ENCODE results near the gene ALAS2. TPM values are rescaled to one million over a fixed set of nuclear protein-coding genes. Genes with fewer than 3 reads are reported as not detected.
A peak's percentile ranks its signal among the peaks of the same experiment; 100 is the strongest.
"Not testable (repeated sequence)": the region's sequence is repeated elsewhere in the genome, so short reads cannot be mapped to it uniquely, and the experiment has no call there.

Gene ALAS2
- total RNA-seq, 2 donors from 2014 or later, result 0.53 to 1.1 TPM

DNA sequence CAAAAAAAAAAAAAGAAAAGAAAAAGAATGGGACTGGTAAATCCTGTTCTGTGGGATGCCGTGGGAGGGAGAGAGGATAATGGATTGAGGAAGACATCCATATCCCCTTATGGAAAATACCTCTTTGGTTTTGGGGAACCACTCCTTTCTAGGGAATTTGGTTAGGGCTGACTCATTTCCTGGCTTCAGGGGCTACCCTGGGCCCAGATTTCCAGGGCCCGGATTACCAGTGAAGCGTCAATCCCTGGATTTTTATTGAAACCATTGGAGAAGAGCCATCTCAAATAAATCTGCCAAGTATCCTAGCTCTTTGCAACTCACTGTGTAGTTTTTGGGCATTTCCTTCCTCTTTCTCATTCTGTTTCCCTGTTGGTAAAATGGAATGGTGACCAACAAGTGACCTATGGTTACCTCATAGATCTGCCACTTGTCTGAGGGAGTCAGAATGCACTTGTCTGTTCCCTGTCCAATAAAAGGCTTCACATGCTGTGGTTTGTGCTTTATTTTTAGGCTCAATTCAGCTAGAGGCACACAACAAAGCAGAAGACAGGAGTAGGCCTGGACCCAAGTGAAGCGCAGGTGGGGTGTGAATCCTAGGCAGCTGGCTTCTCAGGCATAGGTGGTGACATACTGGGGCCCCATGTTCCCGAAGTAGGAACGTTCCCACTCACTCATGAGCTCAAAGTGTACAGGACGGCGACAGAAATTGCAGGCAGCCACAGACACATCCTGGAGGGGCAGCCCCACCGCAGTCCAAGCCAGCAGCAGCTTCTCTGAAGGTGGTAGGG is 22.0 kb downstream of the ALAS2 start:
- intact Hi-C loops (cut with DNase I), result no loop called here
- peak; percentile 76 for ATAC-seq
- no peak for DNase-seq

DNA sequence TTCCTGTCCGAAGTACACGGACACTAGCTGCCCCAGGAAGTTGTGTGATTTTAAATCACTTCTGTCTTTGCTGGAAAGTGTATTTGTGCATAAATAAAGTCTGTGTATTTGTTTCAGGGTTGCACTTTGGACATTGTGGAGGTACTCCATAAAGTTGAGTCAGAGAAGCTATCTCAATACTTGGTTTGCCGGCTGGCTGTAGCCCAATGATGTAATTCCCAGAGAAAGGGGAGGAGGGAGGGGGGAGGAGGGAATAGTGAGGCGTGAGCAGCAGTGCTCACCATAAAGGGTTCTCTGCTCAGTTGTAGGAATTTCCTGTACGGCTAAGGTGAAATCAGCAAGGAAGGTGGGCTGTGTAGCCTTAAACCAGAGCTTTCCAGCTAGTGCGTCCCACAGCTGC is 23.1 kb downstream of the ALAS2 start:
- intact Hi-C loops (cut with DNase I), result no loop called here
- ATAC-seq (peak; percentile 71 to 91), DNase-seq (peak; percentile 51)

- DNase-seq (no peak), ATAC-seq (no peak)
- intact Hi-C loops (cut with DNase I), result no loop called here
These were observed 23.8 kb downstream of the ALAS2 start for GRCh38 chrX:55006827-55007621.

- DNase-seq (no peak), ATAC-seq (no peak)
- intact Hi-C loops (cut with DNase I), result no loop called here
These were observed 25.5 kb downstream of the ALAS2 start for GRCh38 chrX:55005256-55005655.

- intact Hi-C loops (cut with DNase I), result no loop called here
- ATAC-seq, result no peak
- DNase-seq, result no peak
These were observed 26.5 kb downstream of the ALAS2 start for GRCh38 chrX:55004231-55004630.

DNA sequence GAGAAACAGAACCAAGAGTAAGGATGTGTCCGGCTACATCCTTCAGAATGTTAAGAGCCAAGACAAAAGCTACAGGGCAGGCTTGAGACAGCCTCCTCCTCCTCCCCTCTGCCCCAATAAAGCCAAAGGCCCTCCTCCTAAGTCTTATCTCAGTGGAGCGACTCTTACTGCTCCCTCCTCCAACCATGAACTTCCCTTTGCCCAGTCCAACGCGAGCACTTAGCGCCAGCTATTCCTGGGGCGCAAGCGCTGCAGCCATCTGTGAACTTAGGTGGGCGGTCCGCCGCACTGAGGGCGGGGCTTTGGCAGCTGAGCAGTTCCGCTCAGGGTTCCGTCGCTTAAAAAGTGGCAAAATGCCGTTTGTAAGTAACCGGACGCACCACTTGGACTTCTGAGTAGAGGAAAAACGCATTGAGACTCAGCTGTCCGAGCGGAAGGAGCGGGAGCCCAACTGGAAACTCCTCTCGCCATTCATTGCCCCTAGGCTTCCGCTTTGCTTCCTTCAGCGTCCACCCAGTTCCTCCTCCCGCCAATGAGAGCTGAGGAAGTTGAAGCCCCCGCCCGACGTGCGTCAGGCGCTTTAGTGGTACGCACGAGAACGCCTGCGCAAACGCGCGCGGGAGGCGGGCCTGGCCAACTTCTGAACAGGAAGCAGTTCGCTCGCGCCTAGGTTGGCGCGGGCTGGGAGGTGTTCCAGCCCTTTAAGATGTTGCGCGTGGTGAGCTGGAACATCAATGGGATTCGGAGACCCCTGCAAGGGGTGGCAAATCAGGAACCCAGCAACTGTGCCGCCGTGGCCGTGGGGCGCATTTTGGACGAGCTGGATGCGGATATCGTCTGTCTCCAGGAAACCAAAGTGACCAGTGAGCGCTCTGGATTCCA is 30.8 kb downstream of the ALAS2 start, which contains the start of gene APEX2:
APEX2 (plus strand) TSS at position 647 of the 882 bp plus-strand sequence; CDS start at position 707, 60 bp downstream.
- DNase-seq, result peak; percentile 93
- intact Hi-C loops (cut with DNase I), result no loop called here
- peak; percentile 96 to 99 for ATAC-seq

GRCh38 chrX:54995621-54996020 is 35.2 kb downstream of the ALAS2 start:
- DNase-seq (no peak), ATAC-seq (no peak)
- intact Hi-C loops (cut with DNase I), result no loop called here

- DNase-seq (no peak), ATAC-seq (peak in 1 of 2 donors; percentile 32)
- intact Hi-C loops (cut with DNase I), result no loop called here
These were observed 36.0 kb downstream of the ALAS2 start for GRCh38 chrX:54994668-54995351.

DNA sequence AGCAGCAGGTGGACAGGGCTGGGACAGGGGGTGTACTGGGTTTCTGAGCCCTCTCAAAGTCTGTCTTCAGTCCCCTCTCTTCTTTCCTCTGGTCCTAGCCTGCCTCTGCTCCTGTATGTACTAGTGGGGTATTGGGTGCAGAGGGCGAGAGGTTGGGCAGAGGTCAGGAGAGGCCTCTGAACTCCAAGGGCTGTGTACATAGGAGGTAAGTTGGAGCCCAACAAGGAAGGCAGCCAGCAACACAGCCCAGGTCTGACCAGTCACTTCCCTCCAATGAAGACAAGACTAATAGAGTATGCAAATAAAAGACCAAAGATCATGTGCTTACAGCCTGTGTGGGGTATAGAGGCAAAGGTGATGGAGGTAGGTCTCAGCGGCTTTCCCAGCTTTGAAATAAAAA is 36.7 kb downstream of the ALAS2 start, which contains the start of gene PFKFB1:
PFKFB1 (minus strand) TSS at position 90 of the 400 bp plus-strand sequence. CDS start 181 bp downstream, outside the sequence.
- DNase-seq (no peak), ATAC-seq (peak in 1 of 2 donors; percentile 15)
- intact Hi-C loops (cut with DNase I), result no loop called here

GRCh38 chrX:54992911-54993622 is 37.7 kb downstream of the ALAS2 start:
- DNase-seq, result no peak
- ATAC-seq, result no peak
- intact Hi-C loops (cut with DNase I), result no loop called here

- intact Hi-C loops (cut with DNase I), result no loop called here
- DNase-seq, result no peak
- ATAC-seq, result no peak
These were observed 39.1 kb downstream of the ALAS2 start for GRCh38 chrX:54991706-54992105.

DNA sequence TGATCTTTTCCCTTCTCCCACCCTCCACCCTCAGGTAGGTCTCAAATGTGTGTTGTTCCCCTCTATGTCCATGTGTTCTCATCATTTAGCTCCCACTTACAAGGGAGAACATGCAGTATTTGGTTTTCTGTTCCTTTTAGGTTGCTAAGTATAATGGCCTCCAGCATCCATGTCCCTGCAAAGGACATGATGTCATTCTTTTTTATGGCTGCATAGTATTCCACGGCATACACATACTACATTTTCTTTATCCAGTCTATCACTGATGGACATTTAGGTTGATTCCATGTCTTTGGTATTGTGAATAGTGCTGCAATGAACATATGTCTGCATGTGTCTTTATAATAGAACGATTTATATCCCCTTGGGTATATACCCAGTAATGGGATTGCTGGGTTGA is 47.5 kb downstream of the ALAS2 start:
- DNase-seq; intact Hi-C loops (cut with DNase I); ATAC-seq: not testable (repeated sequence)

DNA sequence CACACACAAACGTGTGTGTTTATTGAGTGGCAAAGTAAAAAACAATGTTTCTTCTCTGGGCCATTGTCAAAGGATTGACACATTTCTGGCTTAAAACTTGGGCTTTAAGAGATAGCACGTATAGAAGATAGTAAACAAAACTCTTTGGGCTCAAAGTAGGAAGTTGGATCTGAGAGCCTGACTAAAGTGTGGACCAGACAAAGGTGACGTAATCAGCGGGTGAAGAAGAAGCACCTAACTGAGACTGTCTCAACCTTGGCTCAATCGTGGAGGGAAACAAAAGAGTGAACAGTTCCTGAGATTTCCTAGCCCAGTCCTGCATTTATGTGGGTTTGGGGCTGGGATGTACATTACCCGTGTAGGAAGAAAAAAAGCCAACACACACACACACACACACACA is 50.4 kb downstream of the ALAS2 start:
- no peak for DNase-seq
- ATAC-seq, result no peak
- intact Hi-C loops (cut with DNase I), result no loop called here

- DNase-seq (no peak), ATAC-seq (no peak)
- intact Hi-C loops (cut with DNase I), result no loop called here
These were observed 51.3 kb downstream of the ALAS2 start for GRCh38 chrX:54979432-54979831.

DNA sequence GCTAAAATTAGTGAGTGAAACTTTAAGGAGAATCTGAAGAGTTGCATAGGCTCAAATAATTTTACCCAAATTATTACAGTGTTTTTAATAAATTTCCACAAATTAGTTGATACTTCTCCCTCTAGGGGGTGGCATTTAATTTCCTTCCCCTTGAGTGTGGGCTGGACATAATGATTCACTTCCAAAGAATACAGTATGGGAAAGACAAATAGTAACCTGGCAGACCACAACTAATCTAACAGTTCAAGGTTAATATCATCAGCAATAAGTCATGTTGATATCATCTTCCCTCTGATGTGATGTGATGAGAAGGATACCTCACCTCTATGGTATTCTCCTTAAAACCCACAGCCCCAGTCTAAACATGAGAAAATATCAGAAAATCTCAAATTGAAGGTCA is 52.3 kb downstream of the ALAS2 start:
- intact Hi-C loops (cut with DNase I), result no loop called here
- ATAC-seq (no peak), DNase-seq (no peak)

DNA sequence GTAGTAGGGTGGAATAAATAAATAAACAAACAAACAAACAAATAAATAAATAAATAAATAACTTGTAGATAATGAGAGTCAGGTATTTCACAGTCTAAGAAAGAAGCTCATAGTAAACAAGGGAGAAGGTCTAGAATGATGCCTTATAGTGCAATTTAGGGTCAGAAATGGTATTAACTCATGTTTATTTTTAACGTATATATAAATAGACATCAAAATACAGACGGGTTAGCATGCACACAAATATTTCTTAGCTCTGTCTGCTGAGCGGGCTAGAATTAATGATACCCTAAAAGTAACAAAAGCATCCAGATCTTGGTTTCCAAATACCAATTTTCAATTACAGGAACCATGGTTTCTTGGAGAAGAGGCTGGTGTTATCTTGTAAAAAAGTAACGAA is 53.4 kb downstream of the ALAS2 start:
- no peak for ATAC-seq
- no peak for DNase-seq
- intact Hi-C loops (cut with DNase I), result no loop called here

DNA sequence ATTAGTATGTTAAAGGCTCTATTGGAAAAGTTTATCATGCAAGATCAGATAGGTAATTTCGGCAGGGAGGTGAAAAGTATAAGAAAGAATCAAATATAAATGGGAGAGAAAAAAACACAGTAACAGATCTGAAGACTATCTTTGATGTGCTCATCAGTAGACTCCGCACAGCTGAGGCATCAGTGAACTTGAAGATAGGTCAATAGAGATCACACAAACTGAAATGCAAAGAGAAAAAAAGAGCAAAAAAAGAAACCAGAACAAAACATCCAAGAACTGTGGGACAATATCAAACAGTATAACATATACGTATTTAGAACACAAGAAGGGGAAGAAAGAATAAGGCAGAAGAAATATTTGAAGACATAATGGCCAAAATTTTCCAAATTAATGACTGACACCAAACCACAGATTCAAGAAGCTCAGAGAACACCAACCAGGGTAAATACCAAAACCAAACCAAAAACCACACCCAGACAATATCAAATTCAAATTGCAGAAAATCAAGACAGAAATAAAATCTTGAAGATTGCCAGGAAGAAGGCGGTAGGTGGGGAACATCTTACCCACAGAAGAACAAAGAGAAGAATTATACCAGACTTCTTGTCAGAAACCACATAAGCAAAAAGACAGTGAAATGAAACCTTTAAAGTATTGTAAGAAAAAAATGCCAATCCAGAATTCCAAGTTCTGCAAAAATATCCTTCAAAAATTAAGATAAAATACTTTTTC is 65.8 kb downstream of the ALAS2 start:
- intact Hi-C loops (cut with DNase I), result no loop called here

More for the DNA sequence above, 65.8 kb downstream of the ALAS2 start:
- ATAC-seq, result no peak
- DNase-seq, result no peak

Measured in left cardiac atrium (tissue), 4 donors.